Natural killer cell (primary cell): Measurements from ENCODE around the gene ZNF438. TPM values are rescaled to one million over a fixed set of nuclear protein-coding genes. Genes with fewer than 3 reads are reported as not detected.

Experiments
- ATAC-seq, 3 donors: fragments of 150-1000 bp in 2 of 3; fragments of 200-7000 bp in 1 of 3; cut with Tn5 transposase; 1 replicate in 1 of 3; 2 replicates in 2 of 3; pipeline ENCODE4 v1.10.0; 2021; ENCODE audit warnings: mild to moderate bottlenecking in 2 of 3, moderate library complexity in 2 of 3
- DNase-seq, 2 donors: peaks; one replicate each; pipeline versions ENCODE4 v3.0.0 to v3.0.0-alpha.2; 2013 to 2021; ENCODE audit warnings: mixed read lengths in 1 of 2
- H3K27ac ChIP-seq: one replicate; pipeline ENCODE4 v1.5.1; 2013; ENCODE audit warnings: mild to moderate bottlenecking, low read length
- H3K27me3 ChIP-seq: one replicate; pipeline ENCODE4 v1.6.1; 2013; ENCODE audit warnings: low read length; ENCODE audit not compliant: control insufficient read depth, insufficient read depth
- H3K36me3 ChIP-seq: one replicate; pipeline ENCODE4 v1.6.1; 2013; ENCODE audit warnings: low read length; ENCODE audit not compliant: control insufficient read depth, insufficient read depth
- H3K4me1 ChIP-seq: one replicate; pipeline ENCODE4 v1.6.1; 2013; ENCODE audit warnings: low read length; ENCODE audit not compliant: control insufficient read depth, insufficient read depth
- H3K4me3 ChIP-seq: one replicate; pipeline ENCODE4 v1.5.1; 2013; ENCODE audit warnings: low read length
- H3K9me3 ChIP-seq: one replicate; pipeline ENCODE4 v1.6.1; 2013; ENCODE audit warnings: low read length; ENCODE audit not compliant: control insufficient read depth, insufficient read depth
- H3K27ac Mint-ChIP-seq, 2 donors: one replicate each; pipeline ENCODE4 v1.8.0; 2022; ENCODE audit warnings: mild to moderate bottlenecking in 2 of 2, mixed read lengths in 2 of 2, moderate library complexity in 1 of 2
- H3K27me3 Mint-ChIP-seq, 2 donors: one replicate each; pipeline ENCODE4 v1.8.0; 2022; ENCODE audit warnings: low read depth in 2 of 2, mixed read lengths in 2 of 2
- H3K36me3 Mint-ChIP-seq: one replicate; pipeline ENCODE4 v1.8.0; 2022; ENCODE audit warnings: mixed read lengths
- H3K4me1 Mint-ChIP-seq, 2 donors: one replicate each; pipeline ENCODE4 v1.8.0; 2022; ENCODE audit warnings: mixed read lengths in 2 of 2
- H3K4me3 Mint-ChIP-seq: one replicate; pipeline ENCODE4 v1.8.0; 2022; ENCODE audit warnings: mild to moderate bottlenecking, moderate library complexity, mixed read lengths
- H3K9me3 Mint-ChIP-seq, 2 donors: one replicate each; pipeline ENCODE4 v1.8.0; 2022; ENCODE audit warnings: mixed read lengths in 2 of 2
- WGBS: methylation state at CpG from one replicate; pipeline ENCODE4 v1.1.7; 2013; ENCODE audit warnings: missing lambda C conversion rate; ENCODE audit not compliant: insufficient coverage; 5-methylcytosine and 5-hydroxymethylcytosine counted together
- intact Hi-C: fragments of 100-400 bp; cut with micrococcal nuclease; formaldehyde crosslinking; loops from one replicate; pipeline ENCODE4 v1.14.2; 2022
- total RNA-seq, 4 donors: library from RNA; stranded (reverse); fragments of 120-200 nt in 1 of 4; gene quantifications; one replicate each; pipeline versions ENCODE4 v1.2.3 to v1.2.4, GENCODE V29; 2013 to 2022
- TF ChIP-seq, protein P1 (sequence below): fragments of 200-600 bp; IDR thresholded peaks from one replicate; pipeline ENCODE4 v1.8.0; 2022; ENCODE audit warnings: antibody characterized with exemption

ZNF438 gene
- total RNA-seq, 3 donors from 2014 or later (not counting 1 experiment from before 2014, with no cell fraction given): 2.2 to 3.7 (median 3.7) TPM

DNA sequence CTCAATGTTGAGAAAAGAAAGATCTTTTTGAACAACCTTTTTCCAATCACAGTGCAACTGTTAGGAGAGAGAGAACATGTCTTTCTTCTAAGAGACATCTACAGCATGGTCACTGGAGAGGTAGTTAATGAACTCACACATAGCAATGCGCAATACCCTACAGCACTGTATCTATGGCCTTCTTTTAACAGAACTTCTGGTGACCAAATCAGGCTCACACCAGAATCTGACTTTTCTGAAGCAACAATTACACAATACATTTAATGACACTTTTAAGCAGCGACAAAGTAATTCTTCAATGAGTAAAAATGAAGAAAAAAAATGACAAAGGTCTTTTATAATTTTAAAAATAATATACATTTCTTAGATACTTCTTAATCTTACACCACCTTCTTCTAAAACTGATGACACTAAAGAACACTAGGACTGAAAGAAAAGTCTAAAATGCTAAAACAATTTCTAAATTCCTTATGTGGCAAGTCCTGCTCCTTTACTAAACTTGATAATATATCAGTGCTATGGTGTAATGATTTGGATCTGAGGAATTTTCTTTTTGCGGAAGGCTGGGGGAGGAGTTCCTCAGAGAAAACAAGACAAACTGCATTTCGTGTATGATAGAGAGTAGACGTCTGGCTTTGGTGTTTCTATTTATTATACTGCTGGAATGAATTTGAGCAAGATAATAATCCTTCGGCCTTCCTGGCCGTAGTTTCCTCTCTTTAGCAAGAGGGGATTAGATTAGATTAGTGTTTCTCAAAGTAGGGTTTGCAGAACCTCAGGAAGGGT lies 166.3 kb downstream of the ZNF438 start:
- intact Hi-C loops: no loop called here
- Mint-ChIP-seq H3K4me3 (no peak overlapping the region), H3K36me3 (no peaks in the 10 kb centered on the region), H3K4me1 (no peaks in the 10 kb centered on the region), H3K27me3 (no peaks in the 10 kb centered on the region), H3K9me3 (no peaks in the 10 kb centered on the region), H3K27ac (no peak overlapping the region)
- Histone ChIP-seq H3K27me3 (no peaks in the 10 kb centered on the region), H3K9me3 (no peaks in the 10 kb centered on the region), H3K27ac (no peak overlapping the region), H3K36me3 (no peaks in the 10 kb centered on the region), H3K4me1 (no peaks in the 10 kb centered on the region), H3K4me3 (no peak overlapping the region)
- ATAC-seq: no peak
- TF ChIP-seq, protein P1, sequence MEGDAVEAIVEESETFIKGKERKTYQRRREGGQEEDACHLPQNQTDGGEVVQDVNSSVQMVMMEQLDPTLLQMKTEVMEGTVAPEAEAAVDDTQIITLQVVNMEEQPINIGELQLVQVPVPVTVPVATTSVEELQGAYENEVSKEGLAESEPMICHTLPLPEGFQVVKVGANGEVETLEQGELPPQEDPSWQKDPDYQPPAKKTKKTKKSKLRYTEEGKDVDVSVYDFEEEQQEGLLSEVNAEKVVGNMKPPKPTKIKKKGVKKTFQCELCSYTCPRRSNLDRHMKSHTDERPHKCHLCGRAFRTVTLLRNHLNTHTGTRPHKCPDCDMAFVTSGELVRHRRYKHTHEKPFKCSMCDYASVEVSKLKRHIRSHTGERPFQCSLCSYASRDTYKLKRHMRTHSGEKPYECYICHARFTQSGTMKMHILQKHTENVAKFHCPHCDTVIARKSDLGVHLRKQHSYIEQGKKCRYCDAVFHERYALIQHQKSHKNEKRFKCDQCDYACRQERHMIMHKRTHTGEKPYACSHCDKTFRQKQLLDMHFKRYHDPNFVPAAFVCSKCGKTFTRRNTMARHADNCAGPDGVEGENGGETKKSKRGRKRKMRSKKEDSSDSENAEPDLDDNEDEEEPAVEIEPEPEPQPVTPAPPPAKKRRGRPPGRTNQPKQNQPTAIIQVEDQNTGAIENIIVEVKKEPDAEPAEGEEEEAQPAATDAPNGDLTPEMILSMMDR: no peak
- DNase-seq: no peak
- WGBS: 82% methylated on average over 5 of the region's 7 CpGs

DNA sequence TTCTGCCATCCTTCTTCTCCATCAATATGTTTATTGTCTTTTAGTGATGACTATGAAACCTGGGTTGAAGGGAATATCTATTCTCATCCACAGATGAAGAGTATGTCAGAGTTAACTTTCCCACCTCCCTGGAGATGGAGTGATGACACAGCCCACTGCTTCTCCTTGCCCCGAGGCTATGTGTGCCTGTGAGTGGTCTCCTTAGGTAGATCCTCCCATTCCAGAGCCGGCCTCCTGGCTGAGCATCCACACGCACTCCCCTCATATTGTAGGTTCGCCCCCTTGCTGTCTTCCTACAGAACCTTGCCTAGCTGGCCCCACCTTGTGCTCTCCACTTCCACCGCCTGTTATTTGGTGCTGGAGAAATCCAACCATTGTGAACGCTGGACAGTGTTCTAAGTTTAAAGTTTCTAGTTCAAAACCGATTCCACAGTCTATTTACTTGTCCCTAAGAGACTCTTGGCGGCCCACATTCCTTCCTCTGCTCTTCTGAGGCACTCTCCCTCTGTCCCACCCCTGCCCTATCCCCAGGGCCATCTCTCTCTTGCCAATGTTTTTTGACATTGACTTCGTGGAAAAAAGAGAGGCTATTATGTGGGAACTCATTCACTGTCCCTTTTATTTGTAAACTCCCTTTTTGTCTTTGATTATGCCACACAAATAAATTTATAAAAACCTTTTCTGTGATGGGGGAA lies 168.0 kb downstream of the ZNF438 start:
- Histone ChIP-seq H3K27me3 (no peaks in the 10 kb centered on the region), H3K4me1 (no peaks in the 10 kb centered on the region), H3K36me3 (no peaks in the 10 kb centered on the region), H3K27ac (no peak overlapping the region), H3K9me3 (no peaks in the 10 kb centered on the region), H3K4me3 (no peak overlapping the region)
- ATAC-seq (no peak), DNase-seq (no peak)
- no peaks in the 10 kb centered on the region for H3K9me3 Mint-ChIP-seq
- no peak overlapping the region for H3K4me3 Mint-ChIP-seq
- no peak overlapping the region for H3K27ac Mint-ChIP-seq
- no peaks in the 10 kb centered on the region for H3K36me3 Mint-ChIP-seq
- H3K4me1 Mint-ChIP-seq: no peaks in the 10 kb centered on the region
- intact Hi-C loops: no loop called here
- TF ChIP-seq, protein P1: no peak
- WGBS: 94% methylated on average over 9 of the region's 9 CpGs
- H3K27me3 Mint-ChIP-seq: no peaks in the 10 kb centered on the region

DNA sequence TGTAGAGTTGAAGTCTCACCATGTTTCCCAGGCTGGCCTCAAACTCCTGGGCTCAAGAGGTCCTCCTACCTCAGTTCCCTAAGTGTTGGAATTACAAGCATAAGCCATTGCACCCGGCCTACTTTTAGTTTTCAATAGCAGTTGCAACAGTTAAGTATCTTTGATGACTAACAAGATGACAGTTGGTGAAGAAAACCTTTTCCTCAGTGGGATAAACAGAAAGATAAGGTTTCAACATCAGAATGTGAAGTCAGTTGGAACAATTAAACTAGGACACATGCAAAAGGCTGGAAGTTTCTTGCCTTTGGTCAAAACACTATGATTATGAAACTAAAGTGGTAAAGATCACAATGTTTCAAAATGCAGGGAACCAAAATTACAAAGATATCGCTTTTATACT lies 169.2 kb downstream of the ZNF438 start:
- Mint-ChIP-seq H3K9me3 (no peaks in the 10 kb centered on the region), H3K27me3 (no peaks in the 10 kb centered on the region), H3K4me1 (no peaks in the 10 kb centered on the region), H3K36me3 (no peaks in the 10 kb centered on the region), H3K4me3 (no peak overlapping the region), H3K27ac (no peak overlapping the region)
- no peaks in the 10 kb centered on the region for H3K36me3 ChIP-seq
- no peaks in the 10 kb centered on the region for H3K27me3 ChIP-seq
- no peak overlapping the region for H3K27ac ChIP-seq
- TF ChIP-seq, protein P1: no peak
- 100% methylated on average over 1 of the region's 2 CpGs for WGBS
- H3K4me3 ChIP-seq: no peak overlapping the region
- intact Hi-C loops: no loop called here
- no peak for ATAC-seq
- H3K4me1 ChIP-seq: no peaks in the 10 kb centered on the region
- H3K9me3 ChIP-seq: no peaks in the 10 kb centered on the region
- no peak for DNase-seq
